Activated CD4-positive, alpha-beta T cell treated with anti-CD3 and anti-CD28 coated beads for 4 hours (primary cell): ENCODE data around the gene DOCK1.

Experiments used
- DNase-seq, 2 donors: peaks; one replicate each; pipeline ENCODE4 v3.0.0-alpha.2; 2020

DOCK1 gene

GRCh38 chr10:127044186-127044585 lies 139.0 kb downstream of the DOCK1 start:
- DNase-seq = no peak

- no peak for DNase-seq
Observed at GRCh38 chr10:127046975-127047877, 142.0 kb downstream of the DOCK1 start.

GRCh38 chr10:127047878-127048238 lies 142.6 kb downstream of the DOCK1 start:
- DNase-seq = no peak

- no peak for DNase-seq
Observed at GRCh38 chr10:127048630-127049029, 143.4 kb downstream of the DOCK1 start.

GRCh38 chr10:127052001-127052400 lies 146.8 kb downstream of the DOCK1 start:
- no peak for DNase-seq

GRCh38 chr10:127055263-127055662 lies 150.0 kb downstream of the DOCK1 start:
- DNase-seq = no peak

- DNase-seq = no peak
Observed at GRCh38 chr10:127059314-127059713, 154.1 kb downstream of the DOCK1 start.

GRCh38 chr10:127063762-127064161 lies 158.5 kb downstream of the DOCK1 start:
- DNase-seq = no peak

- DNase-seq = no peak
Observed at GRCh38 chr10:127064474-127064873, 159.2 kb downstream of the DOCK1 start.

- DNase-seq = no peak
Observed at GRCh38 chr10:127067542-127068194, 162.4 kb downstream of the DOCK1 start.

- no peak for DNase-seq
Observed at GRCh38 chr10:127068485-127068884, 163.3 kb downstream of the DOCK1 start.

- DNase-seq = no peak
Observed at GRCh38 chr10:127069436-127069835, 164.2 kb downstream of the DOCK1 start.

- DNase-seq = no peak
Observed at GRCh38 chr10:127071126-127071525, 165.9 kb downstream of the DOCK1 start.

- DNase-seq = no peak
Observed at GRCh38 chr10:127073666-127074065, 168.4 kb downstream of the DOCK1 start.

- DNase-seq = no peak
Observed at GRCh38 chr10:127079392-127079791, 174.2 kb downstream of the DOCK1 start.

- no peak for DNase-seq
Observed at GRCh38 chr10:127080317-127080716, 175.1 kb downstream of the DOCK1 start.

GRCh38 chr10:127081851-127082345 lies 176.7 kb downstream of the DOCK1 start:
- DNase-seq = no peak

- DNase-seq = no peak
Observed at GRCh38 chr10:127082651-127083050, 177.4 kb downstream of the DOCK1 start.

- no peak for DNase-seq
Observed at GRCh38 chr10:127085957-127086356, 180.7 kb downstream of the DOCK1 start.

- DNase-seq = no peak
Observed at GRCh38 chr10:127088908-127089307, 183.7 kb downstream of the DOCK1 start.

- DNase-seq = no peak
Observed at GRCh38 chr10:127089446-127089845, 184.2 kb downstream of the DOCK1 start.

GRCh38 chr10:127090138-127090537 lies 184.9 kb downstream of the DOCK1 start:
- DNase-seq = no peak

- DNase-seq = no peak
Observed at GRCh38 chr10:127091354-127091753, 186.1 kb downstream of the DOCK1 start.

GRCh38 chr10:127092916-127093315 lies 187.7 kb downstream of the DOCK1 start:
- no peak for DNase-seq
